Common myeloid progenitor, CD34-positive (primary cell): ENCODE data around the gene PLEKHG2.

ENCODE experiments used
- CTCF ChIA-PET: fragments of 350-600 bp; sonication (Branson Sonifier 250); formaldehyde crosslinking; loops from one replicate; lab custom pipeline; 2021; ENCODE audit warnings: antibody characterized with exemption; lab: Charles Lee
- POLR2A ChIA-PET: fragments of 350-600 bp; sonication (Branson Sonifier 250); formaldehyde crosslinking; loops from one replicate; lab custom pipeline; 2021; ENCODE audit warnings: antibody characterized with exemption; lab: Charles Lee
- DNase-seq, 3 donors: peaks; one replicate each; pipeline versions ENCODE4 v3.0.0 to v3.0.0-alpha.2; 2013
- H3K27ac ChIP-seq, 2 experiments: 1 replicate in 1 of 2; 2 replicates in 1 of 2; pipeline ENCODE4 v1.7.0; 2013; ENCODE audit warnings: inconsistent platforms in 2 of 2, low read length in 2 of 2, mild to moderate bottlenecking in 2 of 2, low read depth in 1 of 2, moderate library complexity in 1 of 2; ENCODE audit not compliant: severe bottlenecking in 2 of 2, insufficient read depth in 1 of 2, poor library complexity in 1 of 2
- H3K27me3 ChIP-seq, 5 experiments: replicated peaks in 2 of 5; 1 replicate in 3 of 5; 2 replicates in 2 of 5; pipeline versions ENCODE4 v1.6.1 to v1.7.0; 2013; ENCODE audit warnings: low read length in 4 of 5, mild to moderate bottlenecking in 2 of 5, moderate library complexity in 2 of 5, inconsistent platforms in 1 of 5; ENCODE audit not compliant: insufficient read depth in 5 of 5, control insufficient read depth in 4 of 5
- H3K36me3 ChIP-seq, 4 experiments: 1 replicate in 2 of 4; 2 replicates in 2 of 4; pipeline versions ENCODE4 v1.6.1 to v1.7.0; 2013; ENCODE audit warnings: low read length in 3 of 4, control low read depth in 1 of 4, mild to moderate bottlenecking in 1 of 4; ENCODE audit not compliant: control insufficient read depth in 4 of 4, insufficient read depth in 4 of 4
- H3K4me1 ChIP-seq, 4 experiments: 1 replicate in 3 of 4; 2 replicates in 1 of 4; pipeline versions ENCODE4 v1.6.1 to v1.7.1; 2013; ENCODE audit warnings: low read length in 3 of 4, mild to moderate bottlenecking in 3 of 4, control low read depth in 1 of 4, inconsistent platforms in 1 of 4, moderate library complexity in 1 of 4; ENCODE audit not compliant: control insufficient read depth in 4 of 4, insufficient read depth in 4 of 4; ENCODE audit errors: control extremely low read depth in 1 of 4
- H3K4me3 ChIP-seq, 7 experiments: 1 replicate in 4 of 7; 2 replicates in 3 of 7; pipeline versions ENCODE4 v1.5.1 to v1.7.0; 2013; ENCODE audit warnings: mild to moderate bottlenecking in 7 of 7, low read length in 6 of 7, moderate library complexity in 6 of 7, inconsistent platforms in 2 of 7, low read depth in 2 of 7, control low read depth in 1 of 7; ENCODE audit not compliant: insufficient read depth in 4 of 7, control insufficient read depth in 1 of 7; ENCODE audit errors: extremely low read depth in 1 of 7
- H3K9me3 ChIP-seq, 5 experiments: 1 replicate in 4 of 5; 2 replicates in 1 of 5; pipeline versions ENCODE4 v1.6.1 to v1.7.1; 2013; ENCODE audit warnings: low read length in 4 of 5, mild to moderate bottlenecking in 2 of 5, inconsistent platforms in 1 of 5, low read depth in 1 of 5, moderate library complexity in 1 of 5; ENCODE audit not compliant: control insufficient read depth in 4 of 5, insufficient read depth in 2 of 5; ENCODE audit errors: control extremely low read depth in 1 of 5
- WGBS: methylation state at CpG from one replicate; pipeline ENCODE4 v1.1.5; 2013; ENCODE audit not compliant: insufficient coverage; 5-methylcytosine and 5-hydroxymethylcytosine counted together

The PLEKHG2 gene

GRCh38 chr19:39413911-39414608, 1.6 kb downstream of the PLEKHG2 start:
- H3K27me3 ChIP-seq: no peaks in the 10 kb centered on the region
- peaks cover 11 to 43% (median 33%) of the 10 kb centered on the region in 4 experiments for H3K4me1 ChIP-seq
- ChIA-PET CTCF (interaction anchor here (0.7 to 2.8 kb wide), 8 partner anchors 14 to 89 kb away, joined by 3 to 14 read pairs (median 4); no protein-coding TSS in a partner anchor), POLR2A (interaction anchor here (0.7 to 1.1 kb wide), 2 partner anchors 22 to 23 kb away, joined by 3 to 4 read pairs; partner anchors contain the start of genes MED29, PAF1 and RPS16)
- peak overlapping the region; percentile 57 to 98 (median 86) for H3K4me3 ChIP-seq
- DNase-seq: no peak
- no peak overlapping the region for H3K27ac ChIP-seq
- no peaks in the 10 kb centered on the region for H3K9me3 ChIP-seq
- peaks cover 2 to 22% (median 5%) of the 10 kb centered on the region in 4 experiments for H3K36me3 ChIP-seq
- WGBS: 83% methylated on average over 15 of the region's 18 CpGs

GRCh38 chr19:39415111-39416046, 2.9 kb downstream of the PLEKHG2 start:
- 94% methylated on average over 26 of the region's 35 CpGs for WGBS
- Histone ChIP-seq H3K36me3 (peaks cover 2 to 25% (median 6%) of the 10 kb centered on the region in 4 experiments), H3K4me3 (no peak overlapping the region), H3K9me3 (no peaks in the 10 kb centered on the region), H3K4me1 (peaks cover 9 to 31% (median 24%) of the 10 kb centered on the region in 4 experiments), H3K27ac (no peak overlapping the region), H3K27me3 (no peaks in the 10 kb centered on the region)
- DNase-seq: no peak
- POLR2A ChIA-PET: interaction anchor here (0.6 kb wide), 1 partner anchor 8 kb away, joined by 3 read pairs; no protein-coding TSS in a partner anchor
- CTCF ChIA-PET: interaction anchor here (0.8 to 2.8 kb wide), 7 partner anchors 14 to 88 kb away, joined by 3 to 14 read pairs (median 4); no protein-coding TSS in a partner anchor

- H3K27ac ChIP-seq: no peak overlapping the region
- WGBS: 91% methylated on average over 18 of the region's 27 CpGs
- no peak overlapping the region for H3K4me3 ChIP-seq
- ChIA-PET POLR2A (interaction anchor here (1.3 kb wide), 1 partner anchor 19 kb away, joined by 3 read pairs; the partner anchor contains the start of gene RPS16), CTCF (interaction anchor here (0.9 to 4.5 kb wide), 4 partner anchors 12 to 86 kb away, joined by 4 to 21 read pairs (median 7); no protein-coding TSS in a partner anchor)
- DNase-seq: no peak
- H3K27me3 ChIP-seq: no peaks in the 10 kb centered on the region
- peaks cover 3 to 21% (median 14%) of the 10 kb centered on the region in 4 experiments for H3K4me1 ChIP-seq
- peaks cover 4 to 31% (median 6%) of the 10 kb centered on the region in 4 experiments for H3K36me3 ChIP-seq
- no peaks in the 10 kb centered on the region for H3K9me3 ChIP-seq
Observed at GRCh38 chr19:39416152-39417120, 4.0 kb downstream of the PLEKHG2 start.

- H3K9me3 ChIP-seq: no peaks in the 10 kb centered on the region
- no peak overlapping the region for H3K4me3 ChIP-seq
- peak in 1 of 3 donors; percentile 45 for DNase-seq
- no peak overlapping the region for H3K27ac ChIP-seq
- H3K4me1 ChIP-seq: peaks cover 0 to 14% (median 10%) of the 10 kb centered on the region in 4 experiments
- CTCF ChIA-PET: interaction anchor here (1.5 to 4.5 kb wide), 2 partner anchors 10 to 16 kb away, joined by 6 to 21 read pairs; no protein-coding TSS in a partner anchor
- 85% methylated on average over 23 of the region's 30 CpGs for WGBS
- POLR2A ChIA-PET: interaction anchor here (1.3 kb wide), 1 partner anchor 18 kb away, joined by 3 read pairs; the partner anchor contains the start of gene RPS16
- peaks cover 4 to 38% (median 12%) of the 10 kb centered on the region in 4 experiments for H3K36me3 ChIP-seq
- no peaks in the 10 kb centered on the region for H3K27me3 ChIP-seq
Observed at GRCh38 chr19:39417463-39418181, 5.2 kb downstream of the PLEKHG2 start.

GRCh38 chr19:39419003-39419402, 6.5 kb downstream of the PLEKHG2 start:
- Histone ChIP-seq H3K4me1 (peaks cover 0 to 5% (median 2%) of the 10 kb centered on the region in 4 experiments), H3K9me3 (no peaks in the 10 kb centered on the region), H3K27me3 (no peaks in the 10 kb centered on the region), H3K27ac (no peak overlapping the region), H3K36me3 (peaks cover 7 to 52% (median 20%) of the 10 kb centered on the region in 4 experiments), H3K4me3 (no peak overlapping the region)
- WGBS: 88% methylated on average over 5 of the region's 9 CpGs
- ChIA-PET POLR2A (no interaction called here), CTCF (interaction anchor here (4.5 kb wide), 1 partner anchor 9 kb away, joined by 21 read pairs; no protein-coding TSS in a partner anchor)
- no peak for DNase-seq
